ENCODE measurements around the gene LIPC. TPM values are rescaled to one million over a fixed set of nuclear protein-coding genes. Genes with fewer than 3 reads are reported as not detected.

Gene LIPC
- total and polyA plus RNA-seq, 2 donors (not counting 3 experiments of a cell fraction or from before 2014, with no cell fraction given), result not detected

- H3K9ac ChIP-seq (replicated peaks; ENCODE audit: extremely low read depth, insufficient read depth, low read length), result no peak overlapping the region
- dilution Hi-C loops (cut with MboI; ENCODE audit: extremely low pct_ligation_motif_present, low sequenced_read_pairs) (no loop called here), intact Hi-C loops (cut with micrococcal nuclease) (no loop called here)
- no peak overlapping the region for H3K27ac ChIP-seq (ENCODE audit: insufficient read depth, low read depth, low read length)
- no peaks in the 10 kb centered on the region for H3K27me3 ChIP-seq (ENCODE audit: control insufficient read depth in 2 of 2, insufficient read depth in 2 of 2, low read length in 2 of 2)
- H3K9me3 ChIP-seq (replicated peaks; ENCODE audit: control insufficient read depth, insufficient read depth, low read length), result no peaks in the 10 kb centered on the region
- no peak overlapping the region for H3K4me2 ChIP-seq (ENCODE audit: insufficient read depth, low read length)
- peaks cover 24% of the 10 kb centered on the region for H3K4me1 ChIP-seq (ENCODE audit: control insufficient read depth, extremely low read depth, insufficient read depth, low read length)
- no peak for DNase-seq (ENCODE audit: low read depth, low spot score)
- no peak overlapping the region for H3K4me3 ChIP-seq (replicated peaks in 1 of 3; ENCODE audit: insufficient read depth in 1 of 3, low read depth in 1 of 3, low read length in 3 of 3)
- FAIRE-seq, result no peak
- H3K79me2 ChIP-seq (ENCODE audit: control insufficient read depth, insufficient read depth, low read length), result no peaks in the 10 kb centered on the region
- no peaks in the 10 kb centered on the region for H4K20me1 ChIP-seq (replicated peaks; ENCODE audit: control insufficient read depth, extremely low read depth, insufficient read depth, low read length)
- BruUV-seq (replicated peaks), result no TSS peak
- H3K9me1 ChIP-seq (replicated peaks; ENCODE audit: control insufficient read depth, extremely low read depth, insufficient read depth, low read length), result no peaks in the 10 kb centered on the region
- CTCF ChIA-PET, result interaction anchor here (0.6 to 1.1 kb wide), 2 partner anchors 14 to 26 kb away, joined by 3 to 4 read pairs; no protein-coding TSS in a partner anchor
- H2AFZ ChIP-seq (ENCODE audit: low read depth, low read length), result no peak overlapping the region
- TF ChIP-seq POLR2A (IDR thresholded peaks at IDR 0.05; ENCODE audit: low read depth, low read length), result no peak
- no peak for TF ChIP-seq CTCF (IDR thresholded peaks at IDR 0.05; ENCODE audit: extremely low read depth in 1 of 2, insufficient read depth in 1 of 2, low read depth in 1 of 2, low read length in 2 of 2)
- no peak for TF ChIP-seq JUN (IDR thresholded peaks at IDR 0.05; ENCODE audit: borderline replicate concordance, insufficient read depth, insufficient read length, low read depth)
- no peaks in the 10 kb centered on the region for H3K36me3 ChIP-seq (ENCODE audit: control insufficient read depth in 2 of 2, extremely low read depth in 1 of 2, insufficient read depth in 2 of 2, low read length in 2 of 2)
- POLR2A ChIA-PET, result no interaction called here
Observed at GRCh38 chr15:58462547-58462946, 30.8 kb downstream of the LIPC start.

- no peak for TF ChIP-seq FOS (IDR thresholded peaks at IDR 0.05; ENCODE audit: borderline replicate concordance, insufficient read depth, low read length)
- no peak for TF ChIP-seq GATA2 (IDR thresholded peaks at IDR 0.05; ENCODE audit: insufficient read depth, insufficient read length, low read depth, low read length)
- no peak for TF ChIP-seq EZH2 (IDR thresholded peaks at IDR 0.05; ENCODE audit: borderline replicate concordance, low read depth, low read length, severe bottlenecking)
- TF ChIP-seq CTCF (IDR thresholded peaks at IDR 0.05; ENCODE audit: extremely low read depth in 1 of 2, insufficient read depth in 1 of 2, low read depth in 1 of 2, low read length in 2 of 2), result no peak
- TF ChIP-seq POLR2AphosphoS5 (IDR thresholded peaks at IDR 0.05; ENCODE audit: insufficient read depth, low read depth, low read length), result no peak
- no peak for TF ChIP-seq MYC (IDR thresholded peaks at IDR 0.05; ENCODE audit: low read depth, low read length)
- TF ChIP-seq JUN (IDR thresholded peaks at IDR 0.05; ENCODE audit: borderline replicate concordance, insufficient read depth, insufficient read length, low read depth), result no peak
- no peak for TF ChIP-seq MAX (IDR thresholded peaks at IDR 0.05; ENCODE audit: insufficient read depth, insufficient read length)
- TF ChIP-seq POLR2A (IDR thresholded peaks at IDR 0.05; ENCODE audit: low read depth, low read length), result no peak
- CTCF ChIA-PET, result interaction anchor here (0.6 to 1.1 kb wide), 2 partner anchors 14 to 26 kb away, joined by 3 to 4 read pairs; no protein-coding TSS in a partner anchor
- no peaks in the 10 kb centered on the region for H3K27me3 ChIP-seq (ENCODE audit: control insufficient read depth in 2 of 2, insufficient read depth in 2 of 2, low read length in 2 of 2)
- DNase-seq (ENCODE audit: low read depth, low spot score) (no peak), FAIRE-seq (no peak)
- no peaks in the 10 kb centered on the region for H3K36me3 ChIP-seq (ENCODE audit: control insufficient read depth in 2 of 2, extremely low read depth in 1 of 2, insufficient read depth in 2 of 2, low read length in 2 of 2)
- H3K27ac ChIP-seq (ENCODE audit: insufficient read depth, low read depth, low read length), result no peak overlapping the region
- H3K4me2 ChIP-seq (ENCODE audit: insufficient read depth, low read length), result no peak overlapping the region
- no TSS peak for BruUV-seq (replicated peaks)
- H3K4me1 ChIP-seq (ENCODE audit: control insufficient read depth, extremely low read depth, insufficient read depth, low read length), result peaks cover 19% of the 10 kb centered on the region
- POLR2A ChIA-PET, result no interaction called here
- no peak overlapping the region for H3K4me3 ChIP-seq (replicated peaks in 1 of 3; ENCODE audit: insufficient read depth in 1 of 3, low read depth in 1 of 3, low read length in 3 of 3)
- H3K79me2 ChIP-seq (ENCODE audit: control insufficient read depth, insufficient read depth, low read length), result no peaks in the 10 kb centered on the region
- intact Hi-C loops (cut with micrococcal nuclease) (no loop called here), dilution Hi-C loops (cut with MboI; ENCODE audit: extremely low pct_ligation_motif_present, low sequenced_read_pairs) (no loop called here)
- no peaks in the 10 kb centered on the region for H3K9me3 ChIP-seq (replicated peaks; ENCODE audit: control insufficient read depth, insufficient read depth, low read length)
- H3K9ac ChIP-seq (replicated peaks; ENCODE audit: extremely low read depth, insufficient read depth, low read length), result no peak overlapping the region
- H2AFZ ChIP-seq (ENCODE audit: low read depth, low read length), result no peak overlapping the region
- H4K20me1 ChIP-seq (replicated peaks; ENCODE audit: control insufficient read depth, extremely low read depth, insufficient read depth, low read length), result no peaks in the 10 kb centered on the region
- H3K9me1 ChIP-seq (replicated peaks; ENCODE audit: control insufficient read depth, extremely low read depth, insufficient read depth, low read length), result no peaks in the 10 kb centered on the region
Observed at GRCh38 chr15:58462973-58463663, 31.3 kb downstream of the LIPC start.

All from endothelial cell of umbilical vein (primary cell).